ENCODE measurements around the gene PNO1.
A peak's percentile ranks its signal among the peaks of the same experiment; 100 is the strongest.

The PNO1 gene

DNA sequence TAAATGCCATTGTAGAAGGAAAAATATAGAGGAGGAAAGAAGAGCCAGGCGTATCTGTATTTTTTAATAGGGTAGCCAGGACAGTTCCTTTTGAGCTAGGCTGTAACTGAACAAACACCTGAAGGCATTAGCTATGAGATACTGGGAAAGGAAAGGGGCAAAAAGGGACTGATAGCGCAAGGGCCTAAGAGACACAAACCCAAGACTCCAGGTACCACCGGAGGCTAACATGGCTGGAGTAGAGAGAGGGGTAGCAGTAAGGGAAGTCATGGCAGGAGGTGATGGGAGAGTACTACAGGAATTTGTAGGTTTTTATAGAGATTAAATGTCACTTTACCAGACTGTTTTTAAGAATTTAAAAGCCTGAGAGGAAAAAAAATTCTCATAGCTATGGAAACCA is 20.7 kb downstream of the PNO1 start:
- no peak overlapping the region for H3K4me3 ChIP-seq (ENCODE audit: low read depth, low read length)
- in situ Hi-C loops (cut with HindIII; ENCODE audit: low sequenced_read_pairs) = no loop called here
- no peak for DNase-seq (ENCODE audit: low read depth, low spot score)
- TF ChIP-seq, protein P1, sequence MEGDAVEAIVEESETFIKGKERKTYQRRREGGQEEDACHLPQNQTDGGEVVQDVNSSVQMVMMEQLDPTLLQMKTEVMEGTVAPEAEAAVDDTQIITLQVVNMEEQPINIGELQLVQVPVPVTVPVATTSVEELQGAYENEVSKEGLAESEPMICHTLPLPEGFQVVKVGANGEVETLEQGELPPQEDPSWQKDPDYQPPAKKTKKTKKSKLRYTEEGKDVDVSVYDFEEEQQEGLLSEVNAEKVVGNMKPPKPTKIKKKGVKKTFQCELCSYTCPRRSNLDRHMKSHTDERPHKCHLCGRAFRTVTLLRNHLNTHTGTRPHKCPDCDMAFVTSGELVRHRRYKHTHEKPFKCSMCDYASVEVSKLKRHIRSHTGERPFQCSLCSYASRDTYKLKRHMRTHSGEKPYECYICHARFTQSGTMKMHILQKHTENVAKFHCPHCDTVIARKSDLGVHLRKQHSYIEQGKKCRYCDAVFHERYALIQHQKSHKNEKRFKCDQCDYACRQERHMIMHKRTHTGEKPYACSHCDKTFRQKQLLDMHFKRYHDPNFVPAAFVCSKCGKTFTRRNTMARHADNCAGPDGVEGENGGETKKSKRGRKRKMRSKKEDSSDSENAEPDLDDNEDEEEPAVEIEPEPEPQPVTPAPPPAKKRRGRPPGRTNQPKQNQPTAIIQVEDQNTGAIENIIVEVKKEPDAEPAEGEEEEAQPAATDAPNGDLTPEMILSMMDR (IDR thresholded peaks at IDR 0.05; ENCODE audit: low read depth, low read length) = no peak

DNA sequence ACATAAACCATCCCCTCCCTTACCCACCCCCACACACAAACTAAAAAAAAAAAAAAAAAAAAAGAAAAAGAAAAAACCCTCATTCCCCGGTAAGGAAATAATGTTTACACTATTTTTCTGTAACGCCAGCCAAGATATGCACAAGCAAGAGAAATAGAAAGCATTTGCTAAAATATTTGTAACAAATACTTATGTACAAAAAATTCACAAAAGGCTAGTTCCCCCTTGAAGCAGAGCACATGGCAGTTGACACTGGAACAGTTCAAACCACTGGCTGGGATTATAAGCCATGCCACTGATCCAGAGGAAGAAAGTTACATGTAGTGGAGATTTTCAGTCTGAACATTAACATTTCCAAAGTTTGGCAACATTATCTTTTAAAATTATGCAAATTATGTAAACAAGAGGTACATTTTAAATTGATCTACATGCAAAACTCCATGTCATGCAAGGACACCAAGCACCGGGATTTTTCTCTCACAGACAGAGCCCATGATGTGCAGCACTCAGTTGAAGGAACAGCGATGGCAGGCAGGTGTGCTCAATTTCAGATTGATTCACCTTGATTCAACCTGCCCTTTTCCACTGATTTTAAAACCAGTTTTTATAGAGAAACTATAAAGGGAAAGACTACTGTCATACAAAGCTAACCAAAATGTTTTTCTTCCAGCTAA is 21.4 kb downstream of the PNO1 start:
- no peak overlapping the region for H3K4me3 ChIP-seq (ENCODE audit: low read depth, low read length)
- DNase-seq (ENCODE audit: low read depth, low spot score) = no peak
- TF ChIP-seq, protein P1 (IDR thresholded peaks at IDR 0.05; ENCODE audit: low read depth, low read length) = no peak
- in situ Hi-C loops (cut with HindIII; ENCODE audit: low sequenced_read_pairs) = no loop called here

DNA sequence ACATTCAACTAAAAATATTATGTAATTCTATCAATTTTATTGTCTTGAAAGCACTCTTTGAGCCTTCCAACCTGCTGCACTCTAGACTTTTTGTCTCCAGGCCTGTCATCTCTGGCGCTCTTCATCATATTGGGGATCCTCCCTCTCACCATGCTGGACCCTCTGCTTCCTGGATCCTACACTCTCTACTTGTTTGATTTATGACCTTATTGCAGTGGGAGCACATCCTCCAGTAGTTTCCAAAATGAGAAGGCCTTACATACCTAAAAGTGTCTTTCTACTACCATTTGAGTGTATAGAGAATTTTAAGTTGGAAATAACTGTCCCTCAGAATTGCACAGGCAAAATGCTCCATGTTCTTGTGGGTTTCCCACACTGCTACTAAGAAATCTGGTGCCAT is 25.2 kb downstream of the PNO1 start:
- H3K4me3 ChIP-seq (ENCODE audit: low read depth, low read length) = no peak overlapping the region
- in situ Hi-C loops (cut with HindIII; ENCODE audit: low sequenced_read_pairs) = no loop called here
- TF ChIP-seq, protein P1 (IDR thresholded peaks at IDR 0.05; ENCODE audit: low read depth, low read length) = no peak
- no peak for DNase-seq (ENCODE audit: low read depth, low spot score)

DNA sequence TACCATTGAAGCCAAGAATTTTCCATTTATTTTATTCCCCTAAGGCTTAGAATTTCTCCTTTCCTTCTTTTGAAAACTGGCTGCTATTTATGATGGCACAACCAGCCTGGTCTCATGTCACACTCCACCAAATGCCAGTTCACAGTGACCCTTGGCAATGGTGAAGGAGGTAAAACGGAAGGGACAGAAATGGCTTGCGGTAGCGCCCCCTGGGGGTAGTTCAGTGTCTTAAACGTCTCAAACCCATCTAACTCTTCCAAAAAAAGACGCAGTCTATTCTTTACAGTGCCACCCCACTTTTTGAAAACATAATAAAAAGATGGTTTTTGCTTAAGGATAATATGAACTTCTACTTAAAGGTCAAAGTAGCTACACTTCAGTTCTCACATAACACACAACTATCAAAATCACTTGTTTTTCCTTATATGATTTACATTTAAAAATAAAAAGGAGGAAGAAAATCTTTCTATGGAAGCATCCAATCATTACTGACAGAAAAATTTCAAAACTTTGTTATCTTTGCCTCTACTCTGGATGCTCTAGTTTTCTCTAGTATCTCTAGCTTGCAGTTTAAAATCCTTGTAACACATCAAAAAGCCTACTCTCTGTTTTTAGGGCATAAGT is 28.0 kb downstream of the PNO1 start:
- TF ChIP-seq, protein P1 (IDR thresholded peaks at IDR 0.05; ENCODE audit: low read depth, low read length) = peak; percentile 78
- DNase-seq (ENCODE audit: low read depth, low spot score) = peak; percentile 25
- no peak overlapping the region for H3K4me3 ChIP-seq (ENCODE audit: low read depth, low read length)
- in situ Hi-C loops (cut with HindIII; ENCODE audit: low sequenced_read_pairs) = no loop called here

DNA sequence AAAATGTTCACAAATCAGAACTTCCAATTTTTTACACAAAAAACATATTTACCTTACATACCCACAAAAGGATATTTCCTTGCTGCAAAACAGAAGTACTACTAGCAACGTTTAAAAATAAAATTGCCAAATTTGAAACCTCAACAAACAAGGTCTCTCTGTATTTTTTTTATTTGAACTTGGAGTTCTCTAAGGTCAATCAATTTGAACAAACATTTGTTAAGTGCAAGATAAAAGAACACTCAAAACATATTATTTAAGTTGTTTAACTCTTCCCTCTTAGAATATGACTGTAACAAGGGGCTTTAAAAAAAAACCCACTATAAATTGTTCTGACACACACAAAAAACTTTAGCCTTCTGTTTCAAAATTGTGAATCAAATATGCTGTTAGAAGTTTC is 29.6 kb downstream of the PNO1 start:
- H3K4me3 ChIP-seq (ENCODE audit: low read depth, low read length) = no peak overlapping the region
- DNase-seq (ENCODE audit: low read depth, low spot score) = no peak
- in situ Hi-C loops (cut with HindIII; ENCODE audit: low sequenced_read_pairs) = no loop called here
- TF ChIP-seq, protein P1 (IDR thresholded peaks at IDR 0.05; ENCODE audit: low read depth, low read length) = no peak

DNA sequence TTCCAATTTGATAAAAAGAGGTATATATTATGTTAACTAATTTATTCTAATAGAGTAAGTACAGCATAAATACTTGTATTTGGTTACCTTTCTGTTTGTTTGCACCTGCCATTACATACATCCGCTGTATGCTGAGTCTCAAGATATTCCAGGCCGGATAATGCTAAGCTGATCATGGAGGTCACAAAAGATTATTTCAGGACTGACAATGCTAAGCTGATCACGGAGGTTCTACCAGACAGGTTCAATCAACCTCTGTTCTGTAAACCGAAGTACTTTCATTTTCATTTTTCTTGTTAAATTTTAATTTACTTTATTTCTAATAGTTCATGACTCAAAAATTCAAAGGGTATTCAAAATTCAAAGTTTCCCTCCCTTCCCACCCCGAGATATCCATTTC is 31.1 kb downstream of the PNO1 start:
- in situ Hi-C loops (cut with HindIII; ENCODE audit: low sequenced_read_pairs) = no loop called here
- DNase-seq (ENCODE audit: low read depth, low spot score) = no peak
- TF ChIP-seq, protein P1 (IDR thresholded peaks at IDR 0.05; ENCODE audit: low read depth, low read length) = no peak
- H3K4me3 ChIP-seq (ENCODE audit: low read depth, low read length) = no peak overlapping the region
